AG08395 (cell line): ENCODE data around the gene M6PR.

Experiments
- DNase-seq: peaks from one replicate; pipeline ENCODE4 v3.0.0; 2012; ENCODE audit warnings: mixed read lengths, low spot score

Gene M6PR

DNA sequence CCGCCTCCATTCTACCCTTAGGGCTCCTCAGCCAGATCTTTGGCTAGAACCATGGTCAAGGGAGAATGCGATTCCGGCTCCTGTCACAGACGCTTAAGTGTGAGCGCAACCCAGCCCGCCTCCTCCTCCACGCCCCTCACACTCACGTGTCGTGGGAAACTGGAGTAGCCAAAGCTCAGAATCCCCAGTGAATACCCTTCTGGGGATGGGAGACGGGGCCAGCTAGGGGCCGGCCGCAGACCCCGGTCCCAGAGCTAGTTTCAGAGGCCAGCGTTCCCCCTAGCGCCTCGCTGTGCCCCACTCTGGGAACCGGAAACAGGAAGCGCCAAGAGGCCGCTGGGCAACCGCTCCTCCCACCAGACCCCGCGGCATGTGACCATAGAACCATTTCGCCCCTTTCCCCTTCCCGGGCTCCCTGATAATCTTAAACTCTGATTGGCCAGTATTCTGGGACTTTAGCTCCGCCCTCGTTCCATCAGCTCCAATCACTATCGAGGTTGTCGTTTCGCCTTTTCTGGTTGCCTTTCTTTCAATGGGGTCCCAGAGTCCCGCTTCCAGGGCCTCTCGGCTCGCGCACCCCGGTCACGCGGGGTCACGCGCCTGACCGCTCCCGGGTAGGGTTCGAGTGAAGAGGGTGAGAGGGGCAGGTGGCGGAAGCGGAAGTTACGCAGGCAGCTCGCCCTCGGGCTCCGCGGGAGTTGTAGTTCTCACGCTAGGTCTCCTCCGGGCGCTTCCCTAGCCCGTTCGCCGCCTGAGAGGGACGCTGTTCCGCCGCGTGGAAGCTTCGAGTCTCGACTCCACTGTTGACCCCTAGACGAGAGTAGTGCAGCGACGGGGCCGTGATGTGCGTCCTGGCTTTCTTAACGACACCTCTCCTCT is at the start of gene M6PR:
M6PR (minus strand) TSS at position 304 of the 879 bp plus-strand sequence. CDS start 3,241 bp downstream, outside the sequence.
- DNase-seq = peak; percentile 98

DNA sequence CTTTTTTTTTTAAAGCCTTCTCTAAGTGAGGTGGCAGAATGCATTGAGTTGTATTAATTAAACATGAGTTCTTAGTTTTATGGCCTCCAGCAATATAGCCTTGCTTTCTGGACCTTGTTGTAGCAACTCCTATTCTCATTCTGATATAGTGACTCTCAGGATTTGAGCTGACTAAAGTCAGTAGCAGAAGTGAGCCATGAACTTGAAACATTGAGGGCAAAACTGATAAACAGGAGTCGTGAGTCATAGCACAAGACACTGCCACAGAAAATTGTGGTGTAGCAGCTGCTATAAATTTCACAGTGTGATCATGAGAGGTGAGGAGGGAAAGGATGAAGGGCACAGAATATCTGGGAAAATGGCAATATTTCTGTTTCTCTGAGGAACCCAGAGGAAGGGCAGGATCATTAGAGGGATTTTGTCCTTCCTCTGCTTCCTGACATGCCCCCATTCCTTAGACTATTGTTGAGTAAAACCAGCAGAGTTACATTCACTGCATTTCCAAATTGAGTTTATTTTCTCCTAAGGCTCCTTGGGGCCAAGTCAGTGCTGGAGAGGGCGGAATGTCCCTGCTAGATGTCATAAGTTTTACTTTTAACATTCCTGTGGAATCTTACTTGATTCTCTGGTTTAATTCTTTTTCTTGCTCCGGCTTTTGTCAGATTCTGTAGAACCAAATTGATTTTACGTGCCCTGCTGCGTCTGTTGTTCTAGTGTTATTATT is 47.4 kb upstream of the M6PR start:
- DNase-seq = peak; percentile 17

DNA sequence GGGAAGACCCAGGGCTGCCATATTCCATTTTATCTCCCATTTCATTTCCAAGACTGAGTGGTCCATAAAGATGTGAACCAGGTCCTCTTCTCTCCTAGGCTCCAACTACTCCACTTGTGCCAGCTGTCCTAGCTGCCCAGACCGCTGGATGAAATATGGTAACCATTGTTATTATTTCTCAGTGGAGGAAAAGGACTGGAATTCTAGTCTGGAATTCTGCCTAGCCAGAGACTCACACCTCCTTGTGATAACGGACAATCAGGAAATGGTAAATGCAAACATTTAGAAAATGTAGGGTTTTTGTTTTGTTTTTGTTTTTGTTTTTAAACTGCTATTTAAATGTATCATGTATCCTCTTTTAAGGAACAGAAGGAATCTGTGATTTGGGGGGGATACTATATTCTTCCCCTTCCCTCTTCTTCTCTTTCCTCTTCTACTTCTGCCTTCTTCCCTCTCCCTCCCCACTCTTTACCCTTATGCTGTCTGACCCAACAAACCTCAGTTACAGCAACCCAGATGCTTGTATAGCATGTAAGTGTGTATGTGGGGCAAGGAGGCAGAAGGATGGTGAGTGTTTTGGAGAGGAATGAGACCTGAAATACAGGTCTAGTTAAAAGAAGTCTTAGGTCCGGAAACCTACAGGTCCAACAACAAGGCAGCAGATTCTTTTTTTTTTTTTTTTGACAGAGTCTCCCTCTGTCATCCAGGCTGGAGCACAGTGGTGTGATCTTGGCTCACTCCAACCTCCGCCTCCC is 45.8 kb upstream of the M6PR start:
- DNase-seq = no peak

DNA sequence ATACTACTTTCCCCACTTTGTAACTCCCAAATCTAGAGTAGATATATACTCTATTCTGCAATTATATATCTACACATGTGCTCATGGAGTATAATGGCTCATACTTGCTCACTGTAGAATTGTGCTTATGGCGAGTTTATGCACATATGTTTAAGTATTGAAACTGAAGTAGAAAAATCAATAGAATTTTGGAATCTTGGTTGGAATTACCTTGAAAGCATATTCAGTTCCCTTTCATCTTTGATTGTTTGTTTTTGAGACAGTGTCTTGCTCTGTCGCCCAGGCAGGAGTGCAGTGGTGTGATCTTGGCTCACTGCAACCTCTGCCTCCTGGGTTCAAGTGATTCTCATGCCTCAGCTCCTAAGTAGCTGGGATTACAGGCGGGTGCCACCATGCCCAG is 44.4 kb upstream of the M6PR start:
- DNase-seq = no peak

DNA sequence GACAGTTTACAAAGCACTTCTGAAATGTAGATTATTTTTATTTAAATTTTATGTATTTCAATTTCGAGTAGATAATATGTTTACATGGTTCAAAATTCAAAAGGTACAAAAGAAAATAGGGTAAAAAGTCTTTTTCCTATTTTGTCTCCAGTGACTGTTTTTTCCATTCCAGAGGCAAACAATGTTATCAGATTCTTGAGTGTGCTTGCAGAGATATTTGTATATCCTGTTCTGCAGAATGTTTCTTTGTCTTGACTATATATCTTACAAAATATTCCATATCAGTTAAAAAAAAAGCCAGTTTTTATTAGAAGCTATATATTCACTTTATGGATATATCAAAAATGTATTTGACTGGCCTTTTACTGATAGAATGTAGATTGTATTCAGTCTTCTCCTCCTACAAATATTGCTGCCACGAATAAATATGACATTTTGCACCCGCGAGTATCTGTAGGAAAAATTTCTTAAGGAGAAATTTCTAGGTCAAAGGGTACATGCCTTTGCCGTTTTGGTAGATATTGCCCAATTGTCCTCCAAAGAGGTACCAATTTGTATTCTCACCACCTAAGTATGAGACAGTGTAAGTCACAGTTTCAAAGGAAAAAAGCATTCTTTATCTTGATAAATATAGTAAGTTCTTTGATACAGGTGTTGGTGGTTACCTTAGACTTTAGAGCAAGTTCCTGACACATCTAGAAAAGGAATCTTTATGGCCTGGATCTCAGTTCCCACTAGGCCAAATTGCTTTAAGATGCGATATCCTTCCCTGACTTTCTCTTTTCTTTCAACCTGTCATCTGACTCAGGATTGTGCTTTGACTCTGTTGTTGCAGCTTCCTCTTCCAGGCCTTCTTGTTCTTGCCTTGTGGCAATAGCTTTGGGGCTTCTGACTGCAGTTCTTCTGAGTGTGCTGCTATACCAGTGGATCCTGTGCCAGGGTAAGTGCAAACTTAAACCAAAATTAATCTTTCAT is 42.2 kb upstream of the M6PR start:
- DNase-seq = no peak

DNA sequence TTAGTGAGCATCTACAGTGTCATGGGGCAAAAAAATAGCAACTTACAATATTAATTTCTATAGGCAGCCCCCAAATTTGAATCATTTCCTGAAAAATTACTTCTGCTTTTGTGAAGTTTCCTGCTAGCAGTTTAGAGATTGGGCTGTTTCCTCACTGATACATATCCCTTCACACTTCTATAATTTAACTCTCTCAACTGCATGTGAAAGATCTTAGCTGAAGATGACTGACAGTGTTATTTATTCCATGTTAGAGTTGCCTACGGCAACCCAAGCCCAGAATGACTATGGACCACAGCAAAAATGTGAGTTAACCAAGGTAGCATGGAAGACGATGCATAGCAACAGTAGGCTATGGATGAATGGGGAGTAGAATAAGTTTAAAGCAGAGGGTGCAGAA is 40.0 kb upstream of the M6PR start, which contains the start of gene KLRG1:
KLRG1 (plus strand) TSS at position 134 of the 400 bp plus-strand sequence; CDS start at position 224, 90 bp downstream.
- no peak for DNase-seq

DNA sequence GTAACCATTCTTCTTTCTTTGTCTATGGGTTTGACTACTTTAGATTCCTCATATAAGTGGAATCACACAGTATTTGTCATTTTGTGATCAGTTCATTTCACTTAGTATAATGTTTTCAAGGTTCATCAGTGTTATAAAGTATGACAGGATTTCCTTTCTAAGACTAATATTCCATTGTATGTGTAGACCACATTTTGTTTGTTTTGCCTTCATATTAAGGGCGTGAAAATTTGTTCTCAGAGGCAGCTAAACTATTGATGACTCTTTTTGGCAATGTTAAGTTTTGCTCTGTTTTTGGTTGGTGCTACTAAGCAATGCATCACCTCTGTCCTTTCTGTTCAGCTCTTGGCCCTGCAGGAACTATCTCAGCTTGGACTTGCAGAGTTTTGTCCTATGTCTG is 38.2 kb upstream of the M6PR start:
- no peak for DNase-seq

DNA sequence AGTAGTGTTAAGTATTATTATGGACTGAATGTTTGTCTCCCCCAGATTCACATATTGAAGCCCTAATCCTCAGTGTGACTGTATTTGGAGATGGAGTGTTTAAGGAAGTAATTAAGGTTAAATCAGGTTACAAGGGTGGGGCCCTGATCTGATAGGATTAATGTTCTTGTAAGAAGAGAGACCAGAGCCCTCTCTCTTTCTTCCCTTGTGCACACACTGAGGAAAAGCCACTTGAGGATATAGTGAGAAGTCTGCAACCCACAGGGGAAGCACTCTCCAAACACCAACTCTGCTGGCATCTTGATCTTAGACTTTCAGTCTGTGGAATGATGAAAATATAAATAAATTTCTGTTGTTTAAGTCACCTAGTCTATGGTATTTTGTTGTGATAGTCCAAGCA is 37.7 kb upstream of the M6PR start:
- DNase-seq = no peak

DNA sequence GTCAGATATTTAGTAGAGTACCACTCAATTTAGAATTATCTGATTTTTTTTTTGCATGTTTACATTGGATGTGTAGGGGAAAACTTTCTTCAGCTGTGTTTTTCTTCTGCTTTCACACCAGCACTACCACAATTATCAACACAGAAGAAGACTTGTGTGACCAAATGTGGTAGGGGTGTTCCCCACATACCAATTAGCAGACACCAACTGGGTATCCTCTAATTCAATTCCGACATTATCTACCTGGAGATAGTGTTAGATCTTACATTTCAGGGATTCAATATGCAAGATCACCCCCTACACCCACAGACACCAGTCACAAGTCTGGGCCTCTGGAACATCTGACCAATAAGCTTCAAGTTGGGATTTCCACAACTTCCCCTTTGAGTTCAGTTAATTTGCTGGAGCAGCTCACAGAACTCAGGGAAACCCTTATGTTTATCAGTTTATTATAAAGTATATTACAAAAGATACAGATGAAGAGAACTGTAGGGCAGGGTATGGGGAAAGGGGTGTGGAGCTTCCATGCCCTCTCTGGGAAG is 35.8 kb upstream of the M6PR start:
- no peak for DNase-seq

DNA sequence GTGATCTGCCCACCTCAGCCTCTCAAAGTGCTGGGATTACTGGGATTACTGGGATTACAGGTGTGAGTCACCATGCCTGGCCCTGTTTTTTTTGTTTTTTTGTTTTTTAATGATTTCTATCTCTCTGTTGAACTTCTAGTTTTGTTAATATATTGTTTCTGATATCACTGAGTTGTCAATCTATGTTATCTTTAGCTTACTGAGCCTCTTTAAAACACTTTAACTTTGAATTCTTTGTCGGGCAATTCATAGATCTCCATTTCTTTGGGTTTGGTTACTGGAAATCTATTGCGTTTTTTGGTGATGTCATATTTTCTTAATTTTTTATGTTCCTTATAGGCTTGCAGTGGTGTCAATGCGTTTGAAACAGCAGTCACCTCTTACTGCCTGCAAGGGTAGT is 30.7 kb upstream of the M6PR start:
- DNase-seq = no peak

DNA sequence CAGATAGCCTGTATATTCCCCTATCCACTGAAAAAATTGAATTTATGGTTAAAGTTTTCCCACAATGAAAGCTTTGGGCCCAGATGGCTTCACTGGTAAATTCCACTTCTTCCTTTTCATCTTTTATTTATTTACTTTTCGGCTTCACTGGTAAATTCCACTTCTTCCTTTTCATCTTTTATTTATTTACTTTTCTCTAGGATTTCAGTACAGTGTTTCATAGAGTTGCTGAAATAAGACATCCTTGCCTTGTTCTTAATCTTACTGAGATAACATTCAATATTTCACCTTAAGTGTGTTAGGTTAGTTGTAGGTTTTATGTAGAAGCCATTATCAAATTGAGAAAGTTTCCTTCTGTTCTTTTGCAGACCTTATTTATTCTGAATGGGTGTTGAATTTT is 21.0 kb upstream of the M6PR start:
- no peak for DNase-seq

DNA sequence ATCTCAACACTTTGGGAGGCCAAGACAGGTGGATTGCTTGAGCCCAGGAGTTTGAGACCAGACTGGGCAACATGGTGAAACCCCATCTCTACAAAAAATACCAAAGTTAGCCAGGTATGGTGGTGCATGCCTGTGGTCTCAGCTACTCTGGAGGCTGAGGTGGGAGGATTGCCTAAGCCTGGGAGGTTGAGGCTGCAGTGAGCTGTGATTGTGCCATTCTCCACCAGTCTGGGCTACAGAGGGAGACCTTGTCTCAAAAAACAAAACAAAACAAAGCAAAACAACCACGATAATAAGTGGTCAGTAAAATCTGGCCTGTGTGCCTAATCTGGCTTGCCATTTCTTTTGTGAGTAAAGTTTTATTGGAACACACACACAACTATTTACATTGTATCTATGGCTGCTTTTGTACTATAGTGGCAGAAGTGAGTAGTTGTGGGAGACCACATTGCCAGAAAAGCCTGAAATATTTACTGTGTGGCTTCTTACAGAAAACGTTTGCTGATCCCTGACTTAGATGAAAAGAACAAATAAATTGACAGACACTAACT is 20.5 kb upstream of the M6PR start:
- no peak for DNase-seq

DNA sequence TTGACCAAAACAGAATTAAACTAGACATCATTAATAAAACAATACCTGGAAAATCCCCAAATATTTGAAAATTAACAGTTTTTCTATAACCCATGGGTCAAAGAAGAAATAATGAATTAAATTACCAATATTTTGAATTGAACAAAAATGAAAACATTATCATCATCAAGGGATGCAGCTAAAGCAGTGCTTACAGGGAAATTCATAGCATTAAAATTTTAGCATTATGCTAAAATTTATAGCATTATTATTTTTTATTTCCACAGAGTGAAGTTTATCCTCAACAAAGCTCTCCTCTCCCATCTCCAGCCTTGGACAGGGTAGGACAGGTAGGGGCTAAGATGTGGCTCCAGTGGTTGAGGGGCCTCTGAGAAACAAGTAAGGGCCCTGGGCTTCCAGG is 19.3 kb upstream of the M6PR start:
- DNase-seq = no peak

DNA sequence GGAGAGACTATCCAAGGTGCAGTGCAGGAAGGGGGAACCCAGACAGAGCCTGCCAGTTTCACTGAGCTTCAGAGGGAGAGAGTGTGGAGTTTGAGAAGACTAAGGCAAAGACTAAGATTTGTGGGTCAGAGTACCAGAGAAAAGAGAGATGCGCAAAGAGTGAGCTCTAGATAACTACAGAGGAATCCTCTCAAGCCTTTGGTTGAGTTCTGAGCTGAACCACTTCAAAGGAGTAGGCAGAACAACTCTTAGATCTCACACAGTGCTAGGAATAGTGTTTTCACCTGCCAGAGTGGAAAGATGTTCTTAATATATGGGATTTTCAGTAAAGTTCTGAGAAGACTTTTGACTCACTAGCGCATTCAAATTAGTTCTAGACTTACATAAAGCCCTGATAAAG is 10.7 kb upstream of the M6PR start:
- no peak for DNase-seq

DNA sequence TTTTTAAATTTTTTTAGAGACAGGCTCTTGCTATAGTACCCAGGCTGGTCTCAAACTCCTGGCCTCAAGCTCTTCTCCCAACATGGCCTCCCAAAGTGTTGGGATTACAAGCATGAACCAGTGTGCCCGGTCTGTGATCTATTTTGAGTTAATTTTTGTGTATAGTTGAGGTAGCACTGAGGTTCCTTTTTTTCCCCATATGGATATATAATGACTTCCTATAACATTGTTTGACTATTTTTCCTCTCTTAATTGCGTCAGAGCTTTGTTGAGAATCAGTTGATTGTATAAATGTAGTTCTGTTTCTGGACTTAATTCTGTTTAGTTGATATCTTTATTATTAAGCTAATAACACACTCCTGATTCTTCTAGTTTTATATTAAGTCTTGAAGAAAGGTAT is 8.6 kb upstream of the M6PR start:
- no peak for DNase-seq

DNA sequence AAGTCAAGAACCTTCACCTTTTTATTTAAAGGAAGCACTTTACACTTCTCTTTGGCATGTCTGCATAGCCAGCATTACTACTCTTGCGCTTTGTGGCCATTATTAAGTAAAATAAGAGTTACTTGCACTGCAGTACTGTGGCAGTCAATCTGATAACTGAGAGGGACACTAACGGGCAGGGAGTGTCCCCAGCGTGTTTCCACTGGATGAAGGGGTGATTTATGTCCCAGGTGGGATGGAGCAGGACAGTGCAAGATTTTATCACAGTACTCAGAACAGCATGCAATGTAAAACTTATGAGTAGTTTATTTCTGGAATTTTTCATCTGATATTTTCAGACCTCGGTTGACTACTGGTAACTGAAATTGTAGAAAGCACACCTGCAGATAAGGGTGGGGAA is 8.1 kb upstream of the M6PR start:
- no peak for DNase-seq

DNA sequence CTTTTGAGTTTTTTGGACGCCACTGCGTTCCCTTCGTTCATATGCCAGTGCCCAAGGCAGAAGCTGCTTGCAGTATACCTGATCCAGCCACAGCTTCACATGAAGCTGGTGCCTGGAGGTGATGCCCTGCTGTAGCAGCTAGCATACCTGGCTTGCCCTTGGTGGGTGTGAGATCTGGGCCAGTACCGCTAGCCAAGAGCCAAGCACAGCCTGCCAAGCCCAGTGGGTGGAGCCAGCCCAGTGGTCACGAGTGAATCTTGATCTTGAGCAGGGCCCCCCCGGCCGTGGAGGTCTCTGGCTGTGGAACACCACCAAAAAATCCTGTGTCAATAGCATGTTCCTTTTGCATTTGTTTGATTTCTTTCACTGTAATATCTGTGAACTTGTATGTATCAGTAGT is 7.3 kb upstream of the M6PR start:
- no peak for DNase-seq

DNA sequence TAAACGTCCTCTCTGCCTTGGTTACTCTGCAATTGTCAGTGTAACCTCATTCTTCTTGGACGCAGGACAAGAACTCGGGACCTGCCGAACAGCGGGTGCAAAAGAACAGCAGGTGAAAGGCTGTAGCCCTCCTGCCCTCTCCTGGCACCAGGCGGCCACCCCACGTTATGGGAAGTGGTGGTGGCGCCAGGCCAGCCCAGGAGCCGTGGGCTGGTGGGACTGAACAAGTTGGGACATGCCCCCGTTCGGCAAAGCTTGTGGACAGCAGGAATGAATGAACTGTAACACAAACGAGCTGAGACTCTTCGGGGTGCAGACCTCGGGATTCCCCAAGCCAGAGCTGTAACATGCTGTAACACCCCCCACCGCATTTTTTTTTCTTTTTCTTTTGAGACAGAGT is 6.6 kb upstream of the M6PR start:
- no peak for DNase-seq

DNA sequence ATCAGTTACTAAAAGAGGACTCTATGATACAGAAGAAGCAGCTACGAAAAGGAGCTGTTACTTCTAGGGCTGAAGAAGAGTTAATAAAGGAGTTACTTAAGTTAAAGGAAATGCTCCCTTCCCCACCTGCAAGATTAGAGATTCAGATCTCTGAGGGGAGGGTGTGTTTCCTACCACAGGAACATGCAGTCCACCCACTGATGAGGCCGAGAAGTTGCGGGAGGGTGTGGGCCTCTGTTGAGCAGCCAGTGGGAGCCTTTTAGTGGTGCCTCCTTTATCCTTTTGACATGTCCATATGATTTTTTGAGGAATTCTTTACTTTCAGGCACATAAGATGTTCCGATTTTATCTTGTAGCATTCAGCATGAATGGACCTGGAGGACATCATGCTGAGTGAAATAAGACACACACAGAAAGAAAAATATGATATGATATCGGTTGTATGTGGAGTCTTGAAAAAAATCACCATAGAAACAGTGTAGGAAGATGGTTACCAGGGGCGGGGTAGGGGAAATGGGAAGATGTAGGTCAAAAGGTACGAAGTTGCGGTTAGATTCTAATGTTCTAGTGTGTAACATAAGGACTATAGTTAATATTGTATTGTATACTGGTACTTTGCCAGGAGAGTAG is 4.4 kb upstream of the M6PR start:
- no peak for DNase-seq

DNA sequence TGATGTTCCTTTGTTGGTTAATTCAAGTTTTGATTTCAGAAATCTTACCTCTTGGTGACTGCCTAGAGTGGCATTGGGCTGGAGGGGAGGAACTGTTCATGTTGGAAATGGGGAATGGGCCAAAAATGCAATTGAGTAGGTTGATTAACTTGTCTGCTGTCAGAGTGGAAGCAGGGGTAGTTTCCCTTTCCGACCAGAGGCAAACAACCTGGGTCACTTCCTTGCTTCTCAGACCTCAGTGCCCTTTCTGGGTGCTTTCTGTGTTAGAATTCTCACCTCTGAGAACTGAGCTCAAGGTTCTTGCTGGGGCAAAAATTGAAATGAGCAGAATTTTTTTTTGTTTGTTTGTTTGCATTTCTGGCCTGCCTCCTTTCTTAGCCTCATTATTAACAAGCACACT is 2.3 kb upstream of the M6PR start:
- DNase-seq = no peak
